Measurements from ENCODE around the gene MAPKAP1.

DNA sequence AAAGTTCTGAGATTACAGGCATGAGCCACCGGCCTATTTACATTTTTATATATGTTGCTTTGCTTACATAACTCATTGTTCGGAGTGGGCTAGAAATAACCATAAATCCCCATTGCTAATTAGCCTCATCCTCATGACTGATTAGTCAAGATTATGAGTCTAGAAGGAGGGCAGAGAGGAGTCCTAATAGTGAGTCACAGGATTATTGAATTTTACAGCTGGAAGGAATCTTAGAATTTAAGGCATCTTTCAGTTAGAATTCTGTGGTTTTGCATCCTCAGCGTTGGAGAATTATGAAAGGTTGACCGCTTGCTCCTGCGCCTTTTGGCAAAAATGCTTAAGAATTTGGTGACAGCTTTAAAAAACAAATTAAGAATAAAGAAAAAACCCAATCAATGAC, 37.6 kb upstream of the MAPKAP1 start:
- no peak for TF ChIP-seq CTCF (IDR thresholded peaks at IDR 0.05)
- no peak for TF ChIP-seq POLR2A (IDR thresholded peaks at IDR 0.05)
